ENCODE data around the gene SLC35F3.

Gene SLC35F3

GRCh38 chr1:234022302-234022701 is 117.8 kb downstream of the SLC35F3 start:
- no peak for DNase-seq (ENCODE audit: low read depth in 1 of 2, low spot score in 1 of 2)
- no peak for TF ChIP-seq JUND (IDR thresholded peaks at IDR 0.05; ENCODE audit: low read depth)
- in situ Hi-C loops (cut with HindIII; ENCODE audit: low pct_unique_long_range_greater_than_20kb, low sequenced_read_pairs), result no loop called here

DNA sequence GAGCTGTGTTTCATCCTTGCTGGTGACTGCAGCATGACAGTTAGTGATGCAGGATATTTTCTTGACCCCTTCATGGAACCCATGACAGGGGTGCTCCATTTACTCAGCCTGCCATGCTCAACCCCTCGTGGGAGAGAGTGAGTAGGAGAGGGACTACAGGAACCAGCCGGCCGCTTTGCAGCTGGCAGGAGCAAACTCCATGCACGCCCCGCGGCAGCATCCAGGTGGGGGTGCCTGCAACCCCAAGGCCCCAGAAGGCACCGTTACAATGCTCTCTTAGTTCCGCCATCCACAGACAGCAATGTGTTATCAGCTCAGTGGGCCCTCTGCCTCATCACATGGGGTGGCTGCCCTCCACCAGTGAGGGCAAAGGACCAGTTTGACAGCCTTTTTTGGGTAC is 135.1 kb downstream of the SLC35F3 start:
- no peak for DNase-seq (ENCODE audit: low read depth in 1 of 2, low spot score in 1 of 2)
- no peak for TF ChIP-seq JUND (IDR thresholded peaks at IDR 0.05; ENCODE audit: low read depth)
- in situ Hi-C loops (cut with HindIII; ENCODE audit: low pct_unique_long_range_greater_than_20kb, low sequenced_read_pairs), result no loop called here

DNA sequence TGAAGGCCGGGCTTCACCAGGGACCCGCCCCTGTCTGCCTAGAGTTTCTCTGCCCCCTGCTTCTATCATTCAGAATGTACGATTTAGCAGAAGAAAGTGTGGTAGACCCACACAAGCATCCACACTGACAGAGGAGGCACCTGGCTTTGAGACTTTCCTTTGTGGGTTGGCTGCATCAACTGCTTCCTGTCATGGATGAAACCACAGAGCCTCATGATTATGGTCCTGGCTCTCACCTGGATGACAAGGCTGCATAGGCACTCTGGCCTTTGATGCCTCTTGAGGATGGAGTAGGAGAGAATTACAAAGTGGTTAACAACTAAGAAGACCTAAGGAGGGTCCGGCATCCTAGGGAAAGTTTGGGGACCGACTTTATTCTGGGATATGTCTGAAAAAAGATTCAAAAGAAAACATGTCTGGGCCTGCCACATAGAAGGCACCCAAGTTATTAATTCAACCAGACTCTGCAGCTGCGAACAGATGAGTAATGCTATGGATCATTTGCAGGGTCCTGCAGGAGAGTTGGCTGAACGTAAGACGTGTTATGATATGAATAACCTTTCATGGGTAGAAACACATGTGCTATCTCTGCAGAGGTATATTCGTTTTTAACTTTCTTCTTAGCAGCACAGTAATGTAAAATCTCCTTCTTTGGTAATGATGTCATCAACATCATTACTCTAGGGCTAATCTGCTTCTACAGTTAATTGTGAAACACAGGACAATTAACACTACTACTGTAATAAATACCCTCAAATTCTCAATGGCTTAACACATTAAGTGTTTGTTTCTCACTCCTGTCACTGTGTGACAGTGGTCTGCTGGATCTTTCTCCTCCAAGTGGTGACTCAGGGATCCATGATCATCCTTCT is 136.2 kb downstream of the SLC35F3 start:
- no peak for DNase-seq (ENCODE audit: low read depth in 1 of 2, low spot score in 1 of 2)
- in situ Hi-C loops (cut with HindIII; ENCODE audit: low pct_unique_long_range_greater_than_20kb, low sequenced_read_pairs), result no loop called here
- no peak for TF ChIP-seq JUND (IDR thresholded peaks at IDR 0.05; ENCODE audit: low read depth)

DNA sequence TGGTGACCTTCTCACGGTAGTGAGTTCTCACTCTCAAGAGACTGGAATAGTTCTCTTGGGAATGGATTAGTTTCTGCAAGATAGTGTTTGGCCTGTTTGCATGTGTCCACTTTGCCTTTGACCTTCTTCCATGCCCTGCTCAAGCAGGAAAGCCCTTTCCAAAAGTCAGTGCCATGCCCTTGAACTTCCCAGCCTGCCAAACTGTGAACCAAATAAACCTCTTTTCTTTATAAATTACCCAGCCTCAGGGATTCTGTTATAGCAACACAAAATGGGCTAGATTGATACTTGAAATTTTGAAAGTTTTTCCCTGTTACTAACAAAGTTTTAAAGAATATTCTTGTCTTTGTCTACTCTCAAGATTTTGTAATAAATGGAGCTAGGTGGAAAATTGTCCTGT is 139.6 kb downstream of the SLC35F3 start:
- no peak for DNase-seq (ENCODE audit: low read depth in 1 of 2, low spot score in 1 of 2)
- TF ChIP-seq JUND (IDR thresholded peaks at IDR 0.05; ENCODE audit: low read depth), result no peak
- in situ Hi-C loops (cut with HindIII; ENCODE audit: low pct_unique_long_range_greater_than_20kb, low sequenced_read_pairs), result no loop called here

DNA sequence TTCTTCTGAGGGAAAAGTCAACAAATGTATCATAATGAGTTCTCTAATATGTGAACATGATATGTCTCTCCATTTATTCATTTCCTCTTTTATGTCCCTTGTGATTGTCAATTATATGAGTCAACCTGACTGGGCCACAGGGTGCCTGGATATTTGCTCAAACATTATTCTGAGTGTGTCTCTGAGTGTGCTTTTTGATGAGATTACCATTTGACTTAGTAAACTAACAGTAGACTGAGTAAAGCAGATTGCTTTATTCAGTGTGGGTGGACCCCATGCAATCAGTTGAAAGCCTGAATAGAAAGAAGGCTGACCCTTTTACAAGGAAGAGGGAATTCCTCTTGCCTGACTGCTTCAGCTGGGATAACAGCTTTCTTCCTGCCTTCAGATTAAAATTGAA is 142.6 kb downstream of the SLC35F3 start:
- in situ Hi-C loops (cut with HindIII; ENCODE audit: low pct_unique_long_range_greater_than_20kb, low sequenced_read_pairs), result no loop called here
- no peak for DNase-seq (ENCODE audit: low read depth in 1 of 2, low spot score in 1 of 2)
- no peak for TF ChIP-seq JUND (IDR thresholded peaks at IDR 0.05; ENCODE audit: low read depth)

DNA sequence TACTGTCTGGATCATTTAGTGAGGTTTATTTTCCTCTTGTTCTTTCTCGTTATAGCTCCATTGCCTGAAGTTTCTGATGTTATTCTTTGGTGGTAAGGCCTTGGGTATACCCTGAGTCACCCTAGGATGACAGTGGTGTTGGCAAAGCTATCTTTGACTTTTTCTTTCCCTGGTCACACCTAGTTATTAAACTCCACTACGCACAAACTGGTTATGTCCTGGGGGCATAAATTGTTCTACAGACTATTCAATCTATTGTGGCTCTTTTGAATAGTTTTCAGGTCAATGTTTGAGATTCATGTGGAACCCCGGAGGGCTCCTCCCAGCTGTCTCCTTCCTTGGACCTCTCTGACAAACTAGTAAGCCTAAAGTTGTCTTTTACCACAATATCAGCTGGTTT is 157.7 kb downstream of the SLC35F3 start:
- TF ChIP-seq JUND (IDR thresholded peaks at IDR 0.05; ENCODE audit: low read depth), result no peak
- in situ Hi-C loops (cut with HindIII; ENCODE audit: low pct_unique_long_range_greater_than_20kb, low sequenced_read_pairs), result no loop called here
- DNase-seq (ENCODE audit: low read depth in 1 of 2, low spot score in 1 of 2), result no peak

DNA sequence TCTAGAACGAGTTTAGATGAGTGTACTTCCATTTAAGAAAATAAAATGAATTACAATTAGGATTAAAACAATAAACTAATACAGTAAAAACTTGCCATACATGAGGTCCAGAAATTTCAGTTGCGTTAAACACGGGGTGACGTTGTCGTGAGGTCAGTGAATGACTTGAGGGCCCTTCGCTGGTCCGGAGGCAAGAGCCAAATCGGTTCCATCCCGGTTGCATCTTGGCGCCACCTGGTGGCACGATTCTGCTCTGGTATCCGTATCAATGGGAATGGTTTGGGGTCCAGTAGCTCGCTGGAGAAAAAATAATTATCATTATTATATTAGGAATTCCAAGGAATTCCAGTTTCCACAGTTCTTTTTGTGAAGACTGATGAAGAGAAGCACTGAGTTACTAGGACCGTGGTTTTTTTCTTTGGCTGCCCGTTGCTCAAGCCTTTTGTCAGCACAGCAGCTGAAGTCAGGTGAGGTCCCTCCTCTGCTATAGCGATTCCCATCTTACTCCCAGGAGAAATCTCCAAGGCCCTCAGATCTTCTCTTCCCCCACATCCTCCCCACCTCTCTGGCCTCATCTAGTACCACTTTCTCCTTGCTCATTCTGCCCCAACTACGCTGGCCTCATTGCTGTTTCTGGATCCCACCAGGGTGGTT is 161.4 kb downstream of the SLC35F3 start:
- TF ChIP-seq JUND (IDR thresholded peaks at IDR 0.05; ENCODE audit: low read depth), result no peak
- in situ Hi-C loops (cut with HindIII; ENCODE audit: low pct_unique_long_range_greater_than_20kb, low sequenced_read_pairs), result no loop called here
- peak; percentile 64 to 80 for DNase-seq (ENCODE audit: low read depth in 1 of 2, low spot score in 1 of 2)

- in situ Hi-C loops (cut with HindIII; ENCODE audit: low pct_unique_long_range_greater_than_20kb, low sequenced_read_pairs), result no loop called here
- DNase-seq (ENCODE audit: low read depth in 1 of 2, low spot score in 1 of 2), result no peak
- TF ChIP-seq JUND (IDR thresholded peaks at IDR 0.05; ENCODE audit: low read depth), result no peak
These were observed 163.3 kb downstream of the SLC35F3 start for GRCh38 chr1:234067581-234068337.

DNA sequence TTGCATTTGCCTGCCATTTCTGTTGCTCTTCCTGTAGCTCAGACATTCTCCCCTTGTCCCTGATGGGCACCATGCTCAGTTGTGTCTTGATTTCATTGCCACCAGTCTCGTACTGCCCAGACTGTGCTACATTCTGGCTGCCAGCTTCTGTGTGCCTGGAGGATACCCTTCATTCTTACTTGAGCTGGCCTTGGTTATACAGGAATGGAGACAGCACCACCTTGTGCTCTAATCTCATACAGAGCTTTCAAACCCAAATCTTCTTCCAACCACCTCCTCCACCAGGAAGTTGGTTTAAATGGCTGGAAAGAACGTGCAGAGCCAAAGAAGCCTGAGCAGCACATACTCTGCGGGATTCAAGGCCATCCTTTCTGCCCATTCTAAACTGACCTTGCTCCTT is 165.3 kb downstream of the SLC35F3 start:
- no peak for TF ChIP-seq JUND (IDR thresholded peaks at IDR 0.05; ENCODE audit: low read depth)
- in situ Hi-C loops (cut with HindIII; ENCODE audit: low pct_unique_long_range_greater_than_20kb, low sequenced_read_pairs), result no loop called here
- peak; percentile 23 to 62 for DNase-seq (ENCODE audit: low read depth in 1 of 2, low spot score in 1 of 2)

- no peak for TF ChIP-seq JUND (IDR thresholded peaks at IDR 0.05; ENCODE audit: low read depth)
- in situ Hi-C loops (cut with HindIII; ENCODE audit: low pct_unique_long_range_greater_than_20kb, low sequenced_read_pairs), result no loop called here
- no peak for DNase-seq (ENCODE audit: low read depth in 1 of 2, low spot score in 1 of 2)
These were observed 168.3 kb downstream of the SLC35F3 start for GRCh38 chr1:234072793-234073192.

DNA sequence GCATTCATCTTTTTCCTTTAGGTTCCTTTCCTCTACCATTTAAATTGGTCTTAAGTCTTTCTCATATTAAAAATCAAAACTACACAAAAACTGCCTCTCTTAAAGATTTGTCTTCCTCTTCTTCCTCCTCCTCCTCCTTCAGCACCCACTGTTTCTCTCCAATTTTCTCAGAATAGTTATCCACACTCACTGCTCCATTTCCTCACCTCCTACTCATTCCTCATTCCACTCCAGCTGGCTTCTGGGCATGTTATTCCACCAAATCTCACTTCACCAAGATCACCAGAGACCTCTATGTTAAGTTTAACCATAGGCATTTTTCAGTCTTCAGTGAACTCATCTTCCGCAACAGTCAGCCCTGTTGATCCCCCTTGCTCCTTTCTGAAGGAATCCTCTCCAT is 173.7 kb downstream of the SLC35F3 start:
- DNase-seq (ENCODE audit: low read depth in 1 of 2, low spot score in 1 of 2), result no peak
- no peak for TF ChIP-seq JUND (IDR thresholded peaks at IDR 0.05; ENCODE audit: low read depth)
- in situ Hi-C loops (cut with HindIII; ENCODE audit: low pct_unique_long_range_greater_than_20kb, low sequenced_read_pairs), result no loop called here

DNA sequence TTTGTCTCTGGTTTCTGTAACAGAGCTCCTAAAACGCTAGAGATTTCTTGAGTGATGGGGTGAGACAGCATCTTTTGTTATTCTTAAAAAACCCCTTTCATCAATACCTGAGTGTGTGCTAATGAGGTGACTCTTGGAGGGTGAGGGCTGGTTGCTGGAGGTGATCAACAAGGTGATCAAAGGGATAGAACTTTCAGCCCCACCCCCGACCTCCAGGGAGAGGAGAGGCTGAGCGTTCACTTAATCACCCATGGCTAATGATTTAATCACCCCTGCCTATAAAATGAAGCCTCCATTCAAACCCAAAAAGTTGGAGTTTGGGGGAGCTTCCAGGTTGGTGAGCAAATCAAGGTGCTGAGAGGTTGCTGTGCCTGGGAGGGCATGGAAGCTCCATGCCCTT is 175.4 kb downstream of the SLC35F3 start:
- no peak for TF ChIP-seq JUND (IDR thresholded peaks at IDR 0.05; ENCODE audit: low read depth)
- DNase-seq (ENCODE audit: low read depth in 1 of 2, low spot score in 1 of 2), result no peak
- in situ Hi-C loops (cut with HindIII; ENCODE audit: low pct_unique_long_range_greater_than_20kb, low sequenced_read_pairs), result no loop called here

DNA sequence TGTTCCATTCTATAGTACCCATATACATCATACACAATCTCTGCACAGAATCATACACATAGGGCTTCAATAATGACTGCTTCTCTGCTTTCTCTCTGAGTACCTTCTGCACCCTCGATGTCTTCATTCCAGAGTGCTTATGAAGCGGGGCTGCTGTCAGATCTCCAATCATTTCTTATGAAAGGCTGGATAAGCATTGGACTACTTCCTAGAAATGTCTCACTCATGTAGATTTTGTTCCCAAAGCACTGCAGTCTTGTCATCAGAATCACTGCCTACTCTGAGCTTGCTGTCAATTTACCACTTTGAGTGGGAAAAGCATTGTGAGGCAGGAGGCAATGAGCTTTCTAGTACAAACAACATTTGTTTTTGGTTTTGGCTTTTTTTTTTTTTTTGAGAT is 179.0 kb downstream of the SLC35F3 start:
- in situ Hi-C loops (cut with HindIII; ENCODE audit: low pct_unique_long_range_greater_than_20kb, low sequenced_read_pairs), result no loop called here

More for the DNA sequence above, 179.0 kb downstream of the SLC35F3 start:
- TF ChIP-seq JUND (IDR thresholded peaks at IDR 0.05; ENCODE audit: low read depth), result no peak
- DNase-seq (ENCODE audit: low read depth in 1 of 2, low spot score in 1 of 2), result no peak

All from T47D (cell line).